Fibroblast of pulmonary artery (primary cell): ENCODE results near the gene TC2N.

Source experiments
- DNase-seq: peaks from one replicate; pipeline ENCODE4 v3.0.0-alpha.2; 2010; ENCODE audit warnings: low read depth
- H3K4me3 ChIP-seq: replicated peaks from 2 replicates; pipeline ENCODE4 v1.5.1; 2011; ENCODE audit warnings: low read depth, mild to moderate bottlenecking, control low read depth, low read length, moderate library complexity
- CTCF ChIP-seq: IDR thresholded peaks from 2 replicates; pipeline ENCODE4 v1.5.1; 2011; ENCODE audit warnings: mild to moderate bottlenecking, control low read depth, low read length, inconsistent platforms; ENCODE audit errors: missing control alignments

The TC2N gene

GRCh38 chr14:91867316-91867988 is at the start of gene TC2N:
TC2N (minus strand) TSS chr14:91867536; CDS start chr14:91813769, 53,767 bp downstream.
- no peak for DNase-seq
- no peak for TF ChIP-seq CTCF
- no peak within 1 kb of the TSS for H3K4me3 ChIP-seq

GRCh38 chr14:91912035-91912434 is 44.7 kb upstream of the TC2N start:
- no peak for TF ChIP-seq CTCF
- no peak overlapping the region for H3K4me3 ChIP-seq
- DNase-seq, result no peak

- TF ChIP-seq CTCF, result peak; percentile 67
These were observed 44.2 kb upstream of the TC2N start for GRCh38 chr14:91911474-91912032.

GRCh38 chr14:91910196-91910595 is 42.9 kb upstream of the TC2N start:
- no peak overlapping the region for H3K4me3 ChIP-seq
- no peak for DNase-seq
- no peak for TF ChIP-seq CTCF

More at GRCh38 chr14:91911474-91912032, 44.2 kb upstream of the TC2N start:
- no peak overlapping the region for H3K4me3 ChIP-seq
- peak; percentile 70 for DNase-seq

- H3K4me3 ChIP-seq, result no peak overlapping the region
- TF ChIP-seq CTCF, result no peak
- DNase-seq, result no peak
These were observed 39.0 kb upstream of the TC2N start for GRCh38 chr14:91906374-91906773.

- no peak for TF ChIP-seq CTCF
- no peak overlapping the region for H3K4me3 ChIP-seq
- DNase-seq, result no peak
These were observed 37.8 kb upstream of the TC2N start for GRCh38 chr14:91904956-91905645.

- TF ChIP-seq CTCF, result no peak
- no peak for DNase-seq
- no peak overlapping the region for H3K4me3 ChIP-seq
These were observed 37.1 kb upstream of the TC2N start for GRCh38 chr14:91904483-91904882.
